AG08396 (cell line): Measurements from ENCODE around the gene SULT1C3.

Experiments used
- DNase-seq: peaks from one replicate; pipeline ENCODE4 v3.0.0; 2012; ENCODE audit warnings: low spot score, mixed read lengths

SULT1C3 gene

GRCh38 chr2:108239786-108240185 lies at the start of gene SULT1C3:
Gene SULT1C3, plus strand, starts transcription at chr2:108239968. Its CDS starts 7,227 bp downstream, at chr2:108247195.
- DNase-seq = no peak

- DNase-seq = no peak
Observed at GRCh38 chr2:108193251-108193650, 46.5 kb upstream of the SULT1C3 start.

- no peak for DNase-seq
Observed at GRCh38 chr2:108194409-108195132, 45.2 kb upstream of the SULT1C3 start.

GRCh38 chr2:108195133-108195439 lies 44.7 kb upstream of the SULT1C3 start:
- no peak for DNase-seq

- DNase-seq = no peak
Observed at GRCh38 chr2:108199726-108200125, 40.0 kb upstream of the SULT1C3 start.

GRCh38 chr2:108200569-108200968 lies 39.2 kb upstream of the SULT1C3 start:
- DNase-seq = no peak

- DNase-seq = no peak
Observed at GRCh38 chr2:108212671-108213070, 27.1 kb upstream of the SULT1C3 start.

GRCh38 chr2:108215794-108216211 lies 24.0 kb upstream of the SULT1C3 start:
- DNase-seq = peak; percentile 22

- no peak for DNase-seq
Observed at GRCh38 chr2:108217211-108217610, 22.6 kb upstream of the SULT1C3 start.

GRCh38 chr2:108219688-108220087 lies 20.1 kb upstream of the SULT1C3 start:
- DNase-seq = no peak

GRCh38 chr2:108220191-108220590 lies 19.6 kb upstream of the SULT1C3 start:
- no peak for DNase-seq

GRCh38 chr2:108220942-108221541 lies 18.7 kb upstream of the SULT1C3 start:
- no peak for DNase-seq

- no peak for DNase-seq
Observed at GRCh38 chr2:108222261-108222660, 17.5 kb upstream of the SULT1C3 start.

GRCh38 chr2:108223573-108223972 lies 16.2 kb upstream of the SULT1C3 start:
- DNase-seq = no peak

- DNase-seq = no peak
Observed at GRCh38 chr2:108224022-108224421, 15.7 kb upstream of the SULT1C3 start.

GRCh38 chr2:108226564-108226963 lies 13.2 kb upstream of the SULT1C3 start:
- no peak for DNase-seq

GRCh38 chr2:108228006-108228405 lies 11.8 kb upstream of the SULT1C3 start:
- DNase-seq = no peak

GRCh38 chr2:108228537-108228936 lies 11.2 kb upstream of the SULT1C3 start:
- no peak for DNase-seq

- no peak for DNase-seq
Observed at GRCh38 chr2:108229875-108230274, 9.9 kb upstream of the SULT1C3 start.

GRCh38 chr2:108235577-108235976 lies 4.2 kb upstream of the SULT1C3 start:
- DNase-seq = no peak

- DNase-seq = no peak
Observed at GRCh38 chr2:108236676-108237335, 3.0 kb upstream of the SULT1C3 start.

GRCh38 chr2:108240966-108241365 lies 1.2 kb downstream of the SULT1C3 start:
- DNase-seq = no peak

- no peak for DNase-seq
Observed at GRCh38 chr2:108243566-108243965, 3.8 kb downstream of the SULT1C3 start.
